ENCODE results near the gene GPC6. TPM values are rescaled to one million over a fixed set of nuclear protein-coding genes. Genes with fewer than 3 reads are reported as not detected.

GPC6 gene
- total RNA-seq, 1 donor from 2014 or later: not detected

DNA sequence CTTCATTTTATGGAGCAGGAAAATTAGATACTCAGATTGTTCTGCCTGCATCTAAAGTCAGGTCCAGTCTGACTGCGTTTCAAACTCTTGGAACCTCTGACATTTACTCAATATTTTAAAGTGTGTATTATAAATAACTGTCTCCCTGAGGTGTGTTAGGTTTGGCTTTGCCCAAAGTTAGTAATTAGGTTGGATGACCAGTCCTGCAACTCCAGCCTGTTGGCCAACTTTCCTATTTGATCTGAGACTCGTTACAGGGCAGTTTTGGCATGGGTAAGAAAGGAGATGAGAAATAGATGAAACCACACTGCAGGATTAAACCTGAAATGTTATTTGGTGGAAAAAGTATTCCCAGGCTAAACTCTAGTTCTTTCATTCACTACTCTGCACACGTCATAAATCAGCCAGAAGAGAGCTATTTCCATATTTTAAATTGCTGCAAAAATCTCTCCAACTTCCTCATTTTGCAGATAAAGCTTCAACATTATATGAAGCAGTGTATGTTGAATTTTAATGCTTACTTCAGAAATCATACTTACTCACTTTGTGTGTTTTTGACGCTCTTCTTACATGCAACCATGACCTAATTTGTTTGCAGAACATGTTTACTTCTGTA lies 895.8 kb downstream of the GPC6 start:
- no peaks in the 10 kb centered on the region for H3K9me3 Mint-ChIP-seq
- H3K36me3 Mint-ChIP-seq (ENCODE audit: low read depth): no peaks in the 10 kb centered on the region
- no peaks in the 10 kb centered on the region for H3K27me3 Mint-ChIP-seq
- intact Hi-C loops (cut with micrococcal nuclease): no loop called here
- no peak for DNase-seq
- no peak overlapping the region for H3K27ac Mint-ChIP-seq
- H3K4me1 Mint-ChIP-seq: no peaks in the 10 kb centered on the region
- H3K4me3 Mint-ChIP-seq: no peak overlapping the region

DNA sequence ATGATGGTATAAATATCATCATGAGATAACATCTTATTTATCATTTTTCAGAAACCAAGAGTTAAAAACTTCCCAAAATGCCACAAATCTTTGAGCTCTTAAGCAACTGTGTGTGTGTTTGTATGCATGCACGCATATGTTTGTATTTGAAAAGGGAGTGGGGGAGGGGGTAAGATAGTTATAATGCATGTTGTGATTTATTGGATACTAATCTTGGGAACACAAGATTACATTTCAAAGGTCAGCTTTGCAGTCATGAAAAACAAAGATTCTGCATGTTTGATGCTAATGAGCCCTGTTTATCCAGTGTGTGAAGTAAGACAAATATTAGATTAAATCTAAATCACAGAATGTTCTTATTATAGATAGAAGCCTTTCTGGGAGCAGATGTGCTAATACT lies 897.0 kb downstream of the GPC6 start:
- DNase-seq: no peak
- Mint-ChIP-seq H3K4me1 (no peaks in the 10 kb centered on the region), H3K4me3 (no peak overlapping the region), H3K27me3 (no peaks in the 10 kb centered on the region), H3K36me3 (ENCODE audit: low read depth) (no peaks in the 10 kb centered on the region), H3K9me3 (no peaks in the 10 kb centered on the region), H3K27ac (no peak overlapping the region)
- intact Hi-C loops (cut with micrococcal nuclease): no loop called here

GRCh38 chr13:94128430-94128829 lies 901.8 kb downstream of the GPC6 start:
- Mint-ChIP-seq H3K36me3 (ENCODE audit: low read depth) (no peaks in the 10 kb centered on the region), H3K27me3 (no peaks in the 10 kb centered on the region), H3K27ac (no peak overlapping the region), H3K4me3 (no peak overlapping the region), H3K9me3 (no peaks in the 10 kb centered on the region), H3K4me1 (peaks cover 2% of the 10 kb centered on the region)
- DNase-seq: no peak
- intact Hi-C loops (cut with micrococcal nuclease): no loop called here

DNA sequence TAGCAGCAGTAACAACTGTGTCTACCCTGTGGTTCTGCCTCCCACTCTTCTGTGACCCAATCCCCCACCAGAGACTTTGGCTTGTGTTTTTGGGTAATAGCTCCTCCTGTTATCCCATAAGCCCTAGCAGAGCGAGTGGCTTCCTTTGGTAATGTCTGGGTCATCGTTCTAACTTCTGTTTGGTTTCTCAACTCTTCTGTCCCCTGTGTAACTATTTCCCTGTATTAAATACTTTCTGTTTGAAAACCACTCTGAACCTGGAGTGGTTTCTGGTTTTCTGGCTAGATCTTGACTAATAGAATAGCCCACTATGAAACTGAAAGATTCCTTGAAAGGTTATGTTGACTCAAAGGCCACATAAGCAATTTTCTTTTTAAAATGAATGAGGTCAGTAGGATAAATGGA lies 902.9 kb downstream of the GPC6 start:
- Mint-ChIP-seq H3K36me3 (ENCODE audit: low read depth) (no peaks in the 10 kb centered on the region), H3K27me3 (no peaks in the 10 kb centered on the region), H3K9me3 (no peaks in the 10 kb centered on the region), H3K4me3 (no peak overlapping the region), H3K4me1 (peaks cover 2% of the 10 kb centered on the region), H3K27ac (no peak overlapping the region)
- DNase-seq: no peak
- intact Hi-C loops (cut with micrococcal nuclease): no loop called here

DNA sequence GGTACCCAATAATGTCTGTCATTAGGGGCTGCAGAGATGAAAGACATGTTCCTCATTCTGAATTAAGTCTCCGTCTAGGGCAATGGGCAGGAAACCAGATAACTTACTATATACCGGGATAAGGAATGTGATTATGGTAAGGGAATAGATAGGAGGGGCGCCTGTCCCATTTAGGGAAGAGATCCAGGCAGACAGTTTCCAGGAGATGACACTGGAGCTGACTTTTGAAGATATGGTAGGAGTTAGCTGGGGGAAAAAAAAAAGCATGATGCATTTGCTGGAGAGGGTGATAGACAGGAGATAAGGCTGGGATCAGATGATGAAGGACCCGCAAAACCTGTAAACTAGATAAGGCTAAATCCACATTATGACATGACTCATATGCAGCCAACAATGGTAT lies 912.2 kb downstream of the GPC6 start:
- H3K27me3 Mint-ChIP-seq: no peaks in the 10 kb centered on the region
- no peak overlapping the region for H3K4me3 Mint-ChIP-seq
- no peak for DNase-seq
- intact Hi-C loops (cut with micrococcal nuclease): no loop called here
- H3K36me3 Mint-ChIP-seq (ENCODE audit: low read depth): no peaks in the 10 kb centered on the region
- H3K4me1 Mint-ChIP-seq: no peaks in the 10 kb centered on the region
- H3K27ac Mint-ChIP-seq: no peak overlapping the region
- no peaks in the 10 kb centered on the region for H3K9me3 Mint-ChIP-seq

GRCh38 chr13:94139393-94139995 lies 912.9 kb downstream of the GPC6 start:
- H3K4me3 Mint-ChIP-seq: no peak overlapping the region
- H3K4me1 Mint-ChIP-seq: no peaks in the 10 kb centered on the region
- no peak overlapping the region for H3K27ac Mint-ChIP-seq
- no peaks in the 10 kb centered on the region for H3K36me3 Mint-ChIP-seq (ENCODE audit: low read depth)
- no peaks in the 10 kb centered on the region for H3K9me3 Mint-ChIP-seq
- DNase-seq: no peak
- H3K27me3 Mint-ChIP-seq: no peaks in the 10 kb centered on the region
- intact Hi-C loops (cut with micrococcal nuclease): no loop called here

DNA sequence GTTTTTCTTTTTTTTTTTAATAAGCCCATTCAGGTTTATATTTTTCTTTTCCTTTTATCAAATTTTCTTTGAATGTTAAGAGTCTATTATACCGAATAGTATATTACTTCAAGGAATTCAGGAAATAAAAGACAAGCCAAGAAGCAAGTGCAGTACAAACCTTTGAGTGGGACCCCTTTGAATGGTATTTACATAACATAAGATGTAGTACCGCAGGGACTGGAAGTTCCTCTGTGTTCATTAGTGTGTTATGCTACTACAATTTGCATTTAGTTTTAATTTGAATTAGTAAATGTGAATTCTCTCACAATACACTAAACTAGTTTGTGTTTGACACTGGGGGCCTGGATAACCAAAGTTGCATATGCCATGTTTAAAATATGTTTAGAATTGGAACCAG lies 913.4 kb downstream of the GPC6 start:
- intact Hi-C loops (cut with micrococcal nuclease): no loop called here

GRCh38 chr13:94140511-94140910 lies 913.9 kb downstream of the GPC6 start:
- no peaks in the 10 kb centered on the region for H3K9me3 Mint-ChIP-seq
- intact Hi-C loops (cut with micrococcal nuclease): no loop called here
- H3K4me3 Mint-ChIP-seq: no peak overlapping the region
- no peak for DNase-seq
- no peak overlapping the region for H3K27ac Mint-ChIP-seq
- no peaks in the 10 kb centered on the region for H3K27me3 Mint-ChIP-seq
- no peaks in the 10 kb centered on the region for H3K36me3 Mint-ChIP-seq (ENCODE audit: low read depth)
- H3K4me1 Mint-ChIP-seq: no peaks in the 10 kb centered on the region

More for the DNA sequence above, 913.4 kb downstream of the GPC6 start:
- no peak for DNase-seq
- Mint-ChIP-seq H3K27me3 (no peaks in the 10 kb centered on the region), H3K36me3 (ENCODE audit: low read depth) (no peaks in the 10 kb centered on the region), H3K27ac (no peak overlapping the region), H3K4me3 (no peak overlapping the region), H3K4me1 (no peaks in the 10 kb centered on the region), H3K9me3 (no peaks in the 10 kb centered on the region)

GRCh38 chr13:94143624-94144350 lies 917.2 kb downstream of the GPC6 start:
- no peaks in the 10 kb centered on the region for H3K4me1 Mint-ChIP-seq
- H3K27ac Mint-ChIP-seq: no peak overlapping the region
- H3K4me3 Mint-ChIP-seq: no peak overlapping the region
- no peak for DNase-seq
- H3K27me3 Mint-ChIP-seq: no peaks in the 10 kb centered on the region
- H3K36me3 Mint-ChIP-seq (ENCODE audit: low read depth): no peaks in the 10 kb centered on the region
- intact Hi-C loops (cut with micrococcal nuclease): no loop called here
- H3K9me3 Mint-ChIP-seq: no peaks in the 10 kb centered on the region

DNA sequence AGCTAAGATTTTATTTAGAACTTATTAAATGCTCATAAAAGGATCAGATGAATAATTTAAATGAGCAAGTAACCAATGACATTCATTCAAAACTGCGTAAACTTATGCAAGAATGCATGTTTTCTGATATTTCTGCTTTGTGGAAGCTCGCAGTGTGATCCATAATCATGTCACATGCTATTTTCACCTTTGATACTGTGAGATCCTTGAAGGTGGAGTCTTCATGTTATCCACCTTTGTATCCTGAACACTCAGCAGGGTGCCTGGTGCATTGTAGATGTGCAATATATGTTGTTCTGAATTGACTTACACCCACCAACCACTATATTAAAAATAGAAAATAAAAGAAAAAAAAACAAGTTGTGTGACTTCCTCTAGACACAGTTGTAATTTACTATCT lies 919.4 kb downstream of the GPC6 start:
- no peaks in the 10 kb centered on the region for H3K9me3 Mint-ChIP-seq
- H3K36me3 Mint-ChIP-seq (ENCODE audit: low read depth): no peaks in the 10 kb centered on the region
- no peaks in the 10 kb centered on the region for H3K4me1 Mint-ChIP-seq
- H3K27me3 Mint-ChIP-seq: no peaks in the 10 kb centered on the region
- no peak for DNase-seq
- intact Hi-C loops (cut with micrococcal nuclease): no loop called here
- H3K27ac Mint-ChIP-seq: no peak overlapping the region
- H3K4me3 Mint-ChIP-seq: no peak overlapping the region

GRCh38 chr13:94153586-94153985 lies 927.0 kb downstream of the GPC6 start:
- Mint-ChIP-seq H3K4me3 (no peak overlapping the region), H3K9me3 (no peaks in the 10 kb centered on the region), H3K36me3 (ENCODE audit: low read depth) (no peaks in the 10 kb centered on the region), H3K27ac (no peak overlapping the region), H3K27me3 (no peaks in the 10 kb centered on the region), H3K4me1 (no peaks in the 10 kb centered on the region)
- intact Hi-C loops (cut with micrococcal nuclease): no loop called here
- DNase-seq: no peak

GRCh38 chr13:94154367-94154766 lies 927.8 kb downstream of the GPC6 start:
- Mint-ChIP-seq H3K9me3 (no peaks in the 10 kb centered on the region), H3K4me3 (no peak overlapping the region)
- intact Hi-C loops (cut with micrococcal nuclease): no loop called here

GRCh38 chr13:94157705-94158218 lies 931.2 kb downstream of the GPC6 start:
- H3K27me3 Mint-ChIP-seq: no peaks in the 10 kb centered on the region
- peaks cover 2% of the 10 kb centered on the region for H3K4me1 Mint-ChIP-seq
- DNase-seq: no peak
- no peak overlapping the region for H3K27ac Mint-ChIP-seq
- H3K9me3 Mint-ChIP-seq: no peaks in the 10 kb centered on the region
- no peak overlapping the region for H3K4me3 Mint-ChIP-seq
- intact Hi-C loops (cut with micrococcal nuclease): no loop called here
- H3K36me3 Mint-ChIP-seq (ENCODE audit: low read depth): no peaks in the 10 kb centered on the region

More at GRCh38 chr13:94154367-94154766, 927.8 kb downstream of the GPC6 start:
- H3K27ac Mint-ChIP-seq: no peak overlapping the region
- no peaks in the 10 kb centered on the region for H3K36me3 Mint-ChIP-seq (ENCODE audit: low read depth)
- DNase-seq: no peak
- H3K4me1 Mint-ChIP-seq: no peaks in the 10 kb centered on the region
- no peaks in the 10 kb centered on the region for H3K27me3 Mint-ChIP-seq

GRCh38 chr13:94160875-94161274 lies 934.3 kb downstream of the GPC6 start:
- H3K36me3 Mint-ChIP-seq (ENCODE audit: low read depth): no peaks in the 10 kb centered on the region
- no peaks in the 10 kb centered on the region for H3K9me3 Mint-ChIP-seq
- intact Hi-C loops (cut with micrococcal nuclease): no loop called here
- H3K27me3 Mint-ChIP-seq: no peaks in the 10 kb centered on the region
- DNase-seq: no peak
- H3K27ac Mint-ChIP-seq: no peak overlapping the region
- H3K4me3 Mint-ChIP-seq: no peak overlapping the region
- peaks cover 2% of the 10 kb centered on the region for H3K4me1 Mint-ChIP-seq

Measured in activated CD4-positive, alpha-beta T cell treated with anti-CD3 and anti-CD28 coated beads, Interleukin-2, amount 10 ng/mL, durations not matched to agents 24 days and 14 days (primary cell).